Measurements from ENCODE around the gene BLACAT1.

BLACAT1 gene

DNA sequence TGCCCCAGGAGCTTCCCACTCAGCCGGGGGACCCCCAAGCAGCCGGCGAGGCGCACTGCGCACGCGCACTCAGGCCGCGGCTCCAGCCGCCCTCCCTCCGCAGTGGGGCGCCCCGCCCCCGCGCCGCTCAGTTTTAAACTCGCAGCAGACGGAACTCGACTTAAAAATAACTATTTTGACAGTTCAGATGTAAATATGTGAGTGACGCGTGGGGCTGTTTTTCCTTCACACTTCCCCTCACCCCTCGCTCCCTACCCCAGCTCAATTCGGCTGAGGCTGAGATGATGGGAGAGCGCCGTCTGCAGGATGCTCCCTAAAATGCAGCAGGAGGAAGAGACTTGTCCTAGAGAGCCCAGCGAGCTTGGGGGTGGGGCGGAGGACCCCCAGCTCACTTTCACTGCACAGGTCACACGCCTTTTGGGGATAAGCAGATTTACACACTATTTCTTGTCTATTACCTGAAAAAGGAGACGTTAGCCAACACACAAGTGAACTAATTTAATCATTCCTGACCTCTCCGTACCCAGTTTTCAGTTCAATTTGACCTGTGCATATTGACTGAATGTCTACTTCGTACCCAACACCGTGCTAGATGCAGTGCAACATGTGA is 25.0 kb downstream of the BLACAT1 start:
- in situ Hi-C loops (cut with MboI; ENCODE audit: low sequenced_read_pairs, unreplicated experiment), result no loop called here
- DNase-seq (ENCODE audit: low spot score), result peak; percentile 79
- TF ChIP-seq CTCF (IDR thresholded peaks at IDR 0.05; ENCODE audit: borderline replicate concordance, control extremely low read depth, extremely low read depth, insufficient read depth, missing control alignments), result peak; percentile 51

DNA sequence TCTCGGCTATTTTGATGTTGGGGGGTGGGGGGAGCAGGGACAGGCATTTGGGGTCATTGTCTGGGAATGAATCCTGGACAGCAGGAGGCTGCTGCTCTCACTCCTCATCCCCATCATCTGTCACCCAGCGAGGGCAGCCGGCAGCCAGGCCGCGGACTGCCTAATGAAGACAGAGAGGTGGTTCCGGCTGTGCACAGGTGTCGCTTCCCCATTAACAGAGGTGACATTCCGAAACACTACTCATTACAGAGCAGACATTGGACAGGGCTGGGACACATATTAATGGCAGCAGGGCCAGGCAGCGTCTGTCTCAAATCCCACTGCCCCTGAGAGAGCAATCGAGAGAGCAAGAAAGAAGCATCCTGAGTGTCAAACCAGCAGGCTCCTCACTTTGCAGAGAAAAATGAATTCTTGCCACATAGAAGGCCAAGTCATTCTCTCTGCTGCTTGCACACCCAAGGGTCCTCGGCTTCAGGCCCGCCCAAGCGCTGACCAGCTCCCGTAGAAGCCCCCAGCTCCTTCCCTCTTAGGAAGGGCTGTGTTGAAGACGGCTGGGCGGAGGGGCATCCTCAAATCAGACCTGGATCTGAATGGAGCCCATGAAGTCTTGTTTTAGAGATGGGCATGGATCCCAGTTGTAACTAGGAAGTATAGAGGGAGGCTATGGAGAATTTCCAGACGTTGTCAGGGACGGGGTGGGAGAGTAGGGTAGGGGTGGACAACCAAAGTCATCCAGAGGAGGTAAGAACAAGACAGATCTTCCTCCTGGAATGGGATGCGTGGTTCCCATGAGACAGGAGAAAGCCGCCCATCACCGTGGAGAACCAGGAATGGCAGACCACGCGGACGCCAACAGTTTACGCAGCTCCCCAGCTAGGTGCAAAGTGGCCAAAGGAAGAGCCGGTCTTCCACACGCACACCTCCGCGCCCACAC is 25.8 kb downstream of the BLACAT1 start:
- TF ChIP-seq CTCF (IDR thresholded peaks at IDR 0.05; ENCODE audit: borderline replicate concordance, control extremely low read depth, extremely low read depth, insufficient read depth, missing control alignments), result no peak
- in situ Hi-C loops (cut with MboI; ENCODE audit: low sequenced_read_pairs, unreplicated experiment), result no loop called here
- DNase-seq (ENCODE audit: low spot score), result no peak

DNA sequence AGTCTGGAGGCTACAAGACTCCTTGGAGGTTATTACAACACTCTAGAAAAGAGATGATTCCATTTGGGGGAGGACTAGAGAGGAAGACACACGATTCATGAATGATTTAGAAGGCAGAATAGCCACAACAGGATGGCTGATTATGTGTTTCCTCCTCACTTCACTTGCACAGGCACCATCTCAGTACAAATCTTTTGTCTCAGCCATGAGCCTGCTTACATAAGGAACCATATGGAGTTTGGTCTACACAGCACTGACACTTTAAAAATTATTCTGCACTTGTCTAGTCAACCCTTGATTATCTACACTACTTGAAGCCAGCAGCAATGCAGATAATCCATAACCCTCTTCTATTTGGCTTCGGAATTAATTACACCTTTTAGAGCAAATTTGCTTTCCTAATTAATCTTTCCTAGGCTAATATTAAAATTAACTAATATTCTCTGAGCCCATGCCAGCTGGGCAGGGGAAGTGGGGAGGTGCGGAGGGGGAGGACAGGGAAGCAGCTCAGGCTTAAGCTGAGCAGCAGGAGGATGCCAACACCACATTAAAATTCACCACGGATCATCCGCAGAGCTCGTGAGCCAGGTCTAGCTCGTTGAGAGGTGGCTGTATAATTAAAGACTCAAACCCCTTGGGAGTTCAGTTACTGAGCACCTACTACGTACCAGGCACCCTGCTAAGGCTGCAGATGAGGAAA is 30.8 kb downstream of the BLACAT1 start:
- in situ Hi-C loops (cut with MboI; ENCODE audit: low sequenced_read_pairs, unreplicated experiment), result no loop called here
- no peak for TF ChIP-seq CTCF (IDR thresholded peaks at IDR 0.05; ENCODE audit: borderline replicate concordance, control extremely low read depth, extremely low read depth, insufficient read depth, missing control alignments)
- no peak for DNase-seq (ENCODE audit: low spot score)

DNA sequence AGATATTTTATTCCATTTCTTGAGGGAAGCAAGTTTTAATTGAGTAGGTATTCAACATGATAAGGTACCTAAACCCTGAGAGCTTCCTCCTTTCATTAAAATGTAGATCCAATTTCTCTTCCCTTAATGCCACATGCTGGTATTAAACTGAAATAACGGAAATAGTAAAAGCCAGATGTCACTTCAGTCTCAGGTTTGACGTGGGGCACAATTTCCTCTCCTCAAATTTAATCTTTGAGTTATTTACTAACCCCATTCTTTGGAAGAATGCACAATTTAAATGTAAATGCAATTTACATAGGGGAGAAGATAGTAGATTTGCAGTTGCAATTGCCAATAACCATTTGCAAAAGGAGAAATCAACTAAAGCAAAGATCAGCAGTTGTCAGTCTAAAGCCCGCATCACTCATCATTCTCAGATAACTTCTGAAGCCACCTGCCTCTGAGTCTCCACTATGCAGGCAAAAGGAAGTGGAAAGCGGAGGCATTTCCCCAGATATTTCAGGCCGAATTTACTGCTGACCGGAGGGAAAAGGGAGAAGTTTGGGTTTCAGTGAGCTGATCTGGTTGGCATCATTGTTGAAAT is 31.9 kb downstream of the BLACAT1 start:
- no peak for DNase-seq (ENCODE audit: low spot score)

GRCh38 chr1:205422993-205423642 is 32.7 kb downstream of the BLACAT1 start:
- in situ Hi-C loops (cut with MboI; ENCODE audit: low sequenced_read_pairs, unreplicated experiment), result no loop called here
- no peak for TF ChIP-seq CTCF (IDR thresholded peaks at IDR 0.05; ENCODE audit: borderline replicate concordance, control extremely low read depth, extremely low read depth, insufficient read depth, missing control alignments)
- DNase-seq (ENCODE audit: low spot score), result no peak

More for the DNA sequence above, 31.9 kb downstream of the BLACAT1 start:
- TF ChIP-seq CTCF (IDR thresholded peaks at IDR 0.05; ENCODE audit: borderline replicate concordance, control extremely low read depth, extremely low read depth, insufficient read depth, missing control alignments), result no peak
- in situ Hi-C loops (cut with MboI; ENCODE audit: low sequenced_read_pairs, unreplicated experiment), result no loop called here

DNA sequence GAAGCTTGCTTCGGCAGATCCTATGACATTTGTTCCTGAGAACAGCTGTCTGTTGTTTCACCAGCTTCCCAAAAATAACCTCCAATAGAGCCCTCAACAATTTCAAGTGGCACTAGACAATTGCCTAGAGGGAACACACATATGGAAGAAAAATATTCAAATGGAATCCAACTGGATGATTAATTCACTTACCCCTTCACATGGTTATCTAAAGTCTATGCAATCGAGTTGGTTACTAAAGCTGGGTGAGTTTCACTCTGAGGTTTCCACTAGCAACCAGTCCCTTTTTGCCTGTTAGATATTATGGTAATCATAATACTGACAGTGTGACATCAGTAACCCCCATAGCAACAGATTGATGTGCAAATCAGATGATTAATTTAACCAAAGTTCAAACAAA is 34.0 kb downstream of the BLACAT1 start, which contains the start of gene LEMD1:
LEMD1 (minus strand) TSS at position 259 of the 400 bp plus-strand sequence. CDS start 1,520 bp downstream, outside the sequence.
- no peak for DNase-seq (ENCODE audit: low spot score)
- TF ChIP-seq CTCF (IDR thresholded peaks at IDR 0.05; ENCODE audit: borderline replicate concordance, control extremely low read depth, extremely low read depth, insufficient read depth, missing control alignments), result no peak
- in situ Hi-C loops (cut with MboI; ENCODE audit: low sequenced_read_pairs, unreplicated experiment), result no loop called here

Measured in GM13976 (cell line).